ENCODE measurements around the gene GHRL. TPM values are rescaled to one million over a fixed set of nuclear protein-coding genes. Genes with fewer than 3 reads are reported as not detected.

Gene GHRL
- total RNA-seq, 3 donors from 2014 or later = 0.51 to 0.63 (median 0.55) TPM

DNA sequence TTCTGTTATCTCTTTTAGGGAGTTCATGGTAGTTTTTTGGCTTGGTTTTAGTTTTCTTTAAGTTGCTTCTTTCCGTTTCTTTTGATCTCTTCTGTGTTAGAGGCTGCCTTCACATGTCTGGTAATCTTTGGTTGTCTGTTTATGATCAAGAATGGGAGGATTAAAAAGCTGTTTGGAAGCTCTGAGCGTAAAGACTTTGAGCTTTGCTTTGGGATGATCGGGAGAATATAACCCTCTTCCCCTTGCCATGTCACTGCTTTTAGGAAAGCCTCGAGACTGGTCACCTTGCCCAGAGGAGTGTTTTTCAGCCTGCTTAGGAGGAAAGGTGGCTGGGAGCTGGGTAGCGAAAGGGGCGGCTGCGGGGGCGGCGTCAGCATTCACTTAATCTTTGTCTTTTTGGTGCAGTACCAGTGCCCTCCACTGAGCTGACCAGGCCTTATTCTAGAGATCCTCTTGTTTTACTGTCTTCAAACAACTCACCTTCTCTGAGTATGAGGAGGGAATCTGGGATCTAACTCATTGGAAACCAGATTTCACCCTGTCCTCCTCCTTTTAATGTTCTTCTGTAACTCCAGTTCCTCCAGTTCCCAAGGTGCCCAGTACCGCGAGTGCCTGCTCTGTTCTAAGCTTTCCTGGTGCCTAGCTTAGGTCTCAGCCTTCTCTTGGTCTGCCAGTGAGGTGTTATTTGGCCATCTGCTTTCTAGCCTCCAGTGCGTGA is 28.9 kb downstream of the GHRL start:
- no peaks in the 10 kb centered on the region for H3K9me3 ChIP-seq
- ATAC-seq = peak; percentile 75
- intact Hi-C loops (cut with DNase I, micrococcal nuclease) = no loop called here
- no peak overlapping the region for H3K4me3 ChIP-seq
- peak in 1 of 3 donors; percentile 39 for DNase-seq
- no peaks in the 10 kb centered on the region for H3K4me1 ChIP-seq (ENCODE audit: low read depth)
- TF ChIP-seq, protein P1, sequence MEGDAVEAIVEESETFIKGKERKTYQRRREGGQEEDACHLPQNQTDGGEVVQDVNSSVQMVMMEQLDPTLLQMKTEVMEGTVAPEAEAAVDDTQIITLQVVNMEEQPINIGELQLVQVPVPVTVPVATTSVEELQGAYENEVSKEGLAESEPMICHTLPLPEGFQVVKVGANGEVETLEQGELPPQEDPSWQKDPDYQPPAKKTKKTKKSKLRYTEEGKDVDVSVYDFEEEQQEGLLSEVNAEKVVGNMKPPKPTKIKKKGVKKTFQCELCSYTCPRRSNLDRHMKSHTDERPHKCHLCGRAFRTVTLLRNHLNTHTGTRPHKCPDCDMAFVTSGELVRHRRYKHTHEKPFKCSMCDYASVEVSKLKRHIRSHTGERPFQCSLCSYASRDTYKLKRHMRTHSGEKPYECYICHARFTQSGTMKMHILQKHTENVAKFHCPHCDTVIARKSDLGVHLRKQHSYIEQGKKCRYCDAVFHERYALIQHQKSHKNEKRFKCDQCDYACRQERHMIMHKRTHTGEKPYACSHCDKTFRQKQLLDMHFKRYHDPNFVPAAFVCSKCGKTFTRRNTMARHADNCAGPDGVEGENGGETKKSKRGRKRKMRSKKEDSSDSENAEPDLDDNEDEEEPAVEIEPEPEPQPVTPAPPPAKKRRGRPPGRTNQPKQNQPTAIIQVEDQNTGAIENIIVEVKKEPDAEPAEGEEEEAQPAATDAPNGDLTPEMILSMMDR (IDR thresholded peaks at IDR 0.05) = no peak
- H3K36me3 ChIP-seq (ENCODE audit: low read depth) = no peaks in the 10 kb centered on the region

DNA sequence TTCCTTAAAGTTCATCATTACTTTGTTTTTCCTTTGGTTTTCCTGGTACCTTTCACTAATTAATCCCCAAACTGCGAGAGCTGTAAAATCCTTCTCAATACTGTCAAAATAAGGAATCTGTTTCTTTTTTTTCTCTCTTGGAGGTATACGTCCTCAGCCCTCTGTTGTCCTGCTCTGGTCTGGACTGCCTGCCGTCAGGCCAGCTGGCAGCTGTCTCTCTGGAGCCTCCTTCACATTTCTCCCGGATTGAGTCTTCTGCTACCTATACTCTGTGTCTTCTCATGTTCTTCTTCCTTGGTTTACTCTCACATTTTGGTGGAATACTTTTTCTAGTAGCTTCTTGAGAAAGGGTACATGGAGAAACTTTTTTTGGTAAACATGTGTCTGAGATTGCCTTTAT is 30.7 kb downstream of the GHRL start:
- no peak for DNase-seq
- TF ChIP-seq, protein P1 (IDR thresholded peaks at IDR 0.05) = no peak
- no peak overlapping the region for H3K4me3 ChIP-seq
- intact Hi-C loops (cut with DNase I, micrococcal nuclease) = no loop called here
- no peaks in the 10 kb centered on the region for H3K4me1 ChIP-seq (ENCODE audit: low read depth)
- H3K36me3 ChIP-seq (ENCODE audit: low read depth) = no peaks in the 10 kb centered on the region
- H3K9me3 ChIP-seq = no peaks in the 10 kb centered on the region
- ATAC-seq = no peak

DNA sequence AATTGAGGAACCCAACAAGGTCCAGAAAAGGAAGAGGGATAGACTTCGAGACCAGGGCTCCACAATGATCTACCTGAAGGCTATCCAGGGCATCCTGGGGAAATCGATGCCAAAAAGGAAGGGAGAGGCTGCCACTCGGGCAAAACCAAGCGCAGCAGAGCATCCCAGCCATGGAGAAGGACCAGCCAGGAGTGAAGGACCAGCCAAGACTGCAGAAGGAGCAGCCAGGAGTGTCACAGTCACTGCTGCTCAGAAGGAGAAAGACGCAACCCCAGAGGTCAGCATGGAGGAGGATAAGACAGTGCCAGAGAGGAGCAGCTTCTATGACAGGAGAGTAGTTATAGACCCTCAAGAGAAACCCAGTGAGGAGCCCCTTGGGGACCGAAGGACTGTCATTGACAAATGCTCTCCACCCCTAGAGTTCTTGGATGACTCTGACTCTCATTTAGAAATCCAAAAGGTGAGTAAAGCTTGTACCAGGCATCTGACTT is 32.5 kb downstream of the GHRL start:
- H3K9me3 ChIP-seq = no peaks in the 10 kb centered on the region
- intact Hi-C loops (cut with DNase I, micrococcal nuclease) = no loop called here
- no peak overlapping the region for H3K4me3 ChIP-seq
- no peaks in the 10 kb centered on the region for H3K36me3 ChIP-seq (ENCODE audit: low read depth)
- H3K4me1 ChIP-seq (ENCODE audit: low read depth) = peaks cover 3% of the 10 kb centered on the region
- no peak for DNase-seq
- ATAC-seq = no peak
- TF ChIP-seq, protein P1 (IDR thresholded peaks at IDR 0.05) = no peak

DNA sequence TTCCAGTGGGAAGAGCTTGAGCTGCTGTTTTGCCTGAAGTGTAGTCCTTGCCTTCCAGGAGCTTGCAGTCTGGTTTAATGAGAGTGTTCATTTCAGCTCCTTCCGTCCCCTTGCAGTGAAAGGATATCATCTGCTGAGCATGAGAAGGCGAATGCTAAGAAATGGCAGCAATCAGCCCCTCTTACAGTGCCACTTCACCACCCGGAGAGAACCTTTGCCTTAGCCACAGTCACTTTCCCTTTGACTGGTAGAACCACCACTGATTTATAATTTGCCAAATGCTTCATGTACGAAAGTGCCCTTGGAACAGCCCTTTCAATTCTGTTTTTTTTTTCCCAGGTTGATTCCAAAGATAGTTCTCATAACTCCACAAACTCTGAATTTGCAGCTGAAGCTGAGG is 32.9 kb downstream of the GHRL start:
- Histone ChIP-seq H3K4me3 (no peak overlapping the region), H3K9me3 (no peaks in the 10 kb centered on the region), H3K36me3 (ENCODE audit: low read depth) (no peaks in the 10 kb centered on the region), H3K4me1 (ENCODE audit: low read depth) (peaks cover 5% of the 10 kb centered on the region)
- DNase-seq (no peak), ATAC-seq (no peak)
- intact Hi-C loops (cut with DNase I, micrococcal nuclease) = no loop called here
- TF ChIP-seq, protein P1 (IDR thresholded peaks at IDR 0.05) = no peak

DNA sequence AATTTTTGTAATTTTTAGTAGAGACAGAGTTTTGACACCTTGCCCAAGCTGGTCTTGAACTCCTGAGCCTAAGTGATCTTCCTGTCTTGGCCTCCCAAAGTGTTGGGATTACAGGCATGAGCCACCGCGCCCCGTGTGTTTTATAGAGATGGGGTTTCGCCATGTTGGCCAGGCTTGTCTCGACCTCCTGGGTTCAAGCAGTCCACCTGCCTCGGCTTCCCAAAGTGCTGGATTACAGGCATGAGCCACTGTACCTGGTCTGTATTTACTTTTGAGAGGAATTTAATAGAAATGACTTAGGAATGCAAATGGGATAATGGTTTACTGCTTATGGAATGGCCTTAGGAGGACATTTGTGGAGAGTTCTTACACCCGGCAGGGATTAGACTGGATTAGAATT is 33.7 kb downstream of the GHRL start:
- Histone ChIP-seq H3K36me3 (ENCODE audit: low read depth) (no peaks in the 10 kb centered on the region), H3K4me1 (ENCODE audit: low read depth) (peaks cover 5% of the 10 kb centered on the region), H3K4me3 (no peak overlapping the region), H3K9me3 (no peaks in the 10 kb centered on the region)
- TF ChIP-seq, protein P1 (IDR thresholded peaks at IDR 0.05) = no peak
- intact Hi-C loops (cut with DNase I, micrococcal nuclease) = no loop called here
- DNase-seq = no peak
- ATAC-seq = no peak
